Progenitor cell of endocrine pancreas (in vitro differentiated cells): ENCODE measurements around the gene SNRPD2. TPM values are rescaled to one million over a fixed set of nuclear protein-coding genes. Genes with fewer than 3 reads are reported as not detected.

Source experiments
- DNase-seq: peaks from one replicate; pipeline ENCODE4 v3.0.0; 2021; ENCODE audit warnings: low spot score; ENCODE audit not compliant: unreplicated experiment
- H3K27ac Mint-ChIP-seq: 2 replicates; pipeline ENCODE4 v1.8.0; 2021; ENCODE audit warnings: mild to moderate bottlenecking, moderate library complexity, mixed read lengths
- H3K27me3 Mint-ChIP-seq: 2 replicates; pipeline ENCODE4 v1.8.0; 2021; ENCODE audit warnings: mixed read lengths
- H3K36me3 Mint-ChIP-seq: 2 replicates; pipeline ENCODE4 v1.8.0; 2022; ENCODE audit warnings: mixed read lengths; ENCODE audit not compliant: insufficient read depth
- H3K4me1 Mint-ChIP-seq: 2 replicates; pipeline ENCODE4 v1.8.0; 2021; ENCODE audit warnings: low read depth, mixed read lengths
- H3K4me3 Mint-ChIP-seq: 2 replicates; pipeline ENCODE4 v1.8.0; 2021; ENCODE audit warnings: low read depth, mild to moderate bottlenecking, moderate library complexity, mixed read lengths
- H3K9me3 Mint-ChIP-seq: 2 replicates; pipeline ENCODE4 v1.8.0; 2021; ENCODE audit warnings: low read depth, mixed read lengths
- total RNA-seq: library from RNA; stranded (reverse); gene quantifications from 2 replicates; pipeline ENCODE4 v1.2.1, GENCODE V29; 2021
- TF ChIP-seq, protein P1 (sequence below): fragments of 200-600 bp; sonication (generic); IDR thresholded peaks from one replicate; pipeline ENCODE4 v1.5.0; 2021; ENCODE audit warnings: antibody characterized with exemption, mild to moderate bottlenecking; ENCODE audit not compliant: unreplicated experiment

SNRPD2 gene
- total RNA-seq, 1 donor from 2014 or later: 401 TPM

GRCh38 chr19:45659096-45659729 lies 32.5 kb downstream of the SNRPD2 start:
- DNase-seq: no peak
- Mint-ChIP-seq H3K9me3 (no peaks in the 10 kb centered on the region), H3K4me3 (no peak overlapping the region)

GRCh38 chr19:45657520-45658167 lies 34.1 kb downstream of the SNRPD2 start:
- peak; percentile 37 for DNase-seq
- H3K27ac Mint-ChIP-seq: peak overlapping the region; percentile 93

More at GRCh38 chr19:45659096-45659729, 32.5 kb downstream of the SNRPD2 start:
- H3K27me3 Mint-ChIP-seq: no peaks in the 10 kb centered on the region
- TF ChIP-seq, protein P1, sequence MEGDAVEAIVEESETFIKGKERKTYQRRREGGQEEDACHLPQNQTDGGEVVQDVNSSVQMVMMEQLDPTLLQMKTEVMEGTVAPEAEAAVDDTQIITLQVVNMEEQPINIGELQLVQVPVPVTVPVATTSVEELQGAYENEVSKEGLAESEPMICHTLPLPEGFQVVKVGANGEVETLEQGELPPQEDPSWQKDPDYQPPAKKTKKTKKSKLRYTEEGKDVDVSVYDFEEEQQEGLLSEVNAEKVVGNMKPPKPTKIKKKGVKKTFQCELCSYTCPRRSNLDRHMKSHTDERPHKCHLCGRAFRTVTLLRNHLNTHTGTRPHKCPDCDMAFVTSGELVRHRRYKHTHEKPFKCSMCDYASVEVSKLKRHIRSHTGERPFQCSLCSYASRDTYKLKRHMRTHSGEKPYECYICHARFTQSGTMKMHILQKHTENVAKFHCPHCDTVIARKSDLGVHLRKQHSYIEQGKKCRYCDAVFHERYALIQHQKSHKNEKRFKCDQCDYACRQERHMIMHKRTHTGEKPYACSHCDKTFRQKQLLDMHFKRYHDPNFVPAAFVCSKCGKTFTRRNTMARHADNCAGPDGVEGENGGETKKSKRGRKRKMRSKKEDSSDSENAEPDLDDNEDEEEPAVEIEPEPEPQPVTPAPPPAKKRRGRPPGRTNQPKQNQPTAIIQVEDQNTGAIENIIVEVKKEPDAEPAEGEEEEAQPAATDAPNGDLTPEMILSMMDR: no peak
- H3K4me1 Mint-ChIP-seq: peaks cover 11% of the 10 kb centered on the region
- H3K36me3 Mint-ChIP-seq: no peaks in the 10 kb centered on the region
- H3K27ac Mint-ChIP-seq: peak overlapping the region; percentile 62

GRCh38 chr19:45655073-45655472 lies 36.7 kb downstream of the SNRPD2 start:
- H3K4me3 Mint-ChIP-seq: no peak overlapping the region
- DNase-seq: no peak

More at GRCh38 chr19:45657520-45658167, 34.1 kb downstream of the SNRPD2 start:
- no peaks in the 10 kb centered on the region for H3K36me3 Mint-ChIP-seq
- peak overlapping the region; percentile 26 for H3K4me3 Mint-ChIP-seq
- TF ChIP-seq, protein P1: no peak
- H3K27me3 Mint-ChIP-seq: no peaks in the 10 kb centered on the region
- H3K9me3 Mint-ChIP-seq: no peaks in the 10 kb centered on the region
- H3K4me1 Mint-ChIP-seq: peaks cover 11% of the 10 kb centered on the region

DNA sequence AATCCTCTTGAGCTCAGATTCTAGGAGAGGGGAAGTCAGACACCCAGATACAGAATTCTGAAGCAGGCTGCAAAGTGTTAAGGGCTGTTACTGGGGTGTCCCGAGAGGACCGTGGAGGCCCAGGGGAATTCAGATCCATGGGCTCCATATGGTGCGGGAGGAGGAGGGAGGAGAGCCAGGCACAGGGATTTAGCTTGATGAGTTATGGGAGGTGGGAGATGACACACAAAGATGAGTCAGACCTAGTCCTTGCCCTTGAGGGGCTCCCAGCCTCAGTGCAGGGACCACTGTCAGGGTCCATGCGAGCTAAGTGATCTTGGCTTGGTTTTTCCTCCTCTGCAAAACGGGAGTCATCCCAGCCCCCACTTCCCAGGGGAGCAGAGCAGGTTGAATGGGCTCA lies 38.1 kb downstream of the SNRPD2 start:
- Mint-ChIP-seq H3K36me3 (no peaks in the 10 kb centered on the region), H3K4me1 (peaks cover 3% of the 10 kb centered on the region), H3K27ac (no peak overlapping the region), H3K27me3 (no peaks in the 10 kb centered on the region), H3K9me3 (no peaks in the 10 kb centered on the region), H3K4me3 (no peak overlapping the region)
- DNase-seq: no peak
- TF ChIP-seq, protein P1: no peak

More at GRCh38 chr19:45655073-45655472, 36.7 kb downstream of the SNRPD2 start:
- TF ChIP-seq, protein P1: no peak
- Mint-ChIP-seq H3K9me3 (no peaks in the 10 kb centered on the region), H3K27me3 (no peaks in the 10 kb centered on the region), H3K4me1 (peaks cover 11% of the 10 kb centered on the region), H3K36me3 (no peaks in the 10 kb centered on the region), H3K27ac (no peak overlapping the region)

DNA sequence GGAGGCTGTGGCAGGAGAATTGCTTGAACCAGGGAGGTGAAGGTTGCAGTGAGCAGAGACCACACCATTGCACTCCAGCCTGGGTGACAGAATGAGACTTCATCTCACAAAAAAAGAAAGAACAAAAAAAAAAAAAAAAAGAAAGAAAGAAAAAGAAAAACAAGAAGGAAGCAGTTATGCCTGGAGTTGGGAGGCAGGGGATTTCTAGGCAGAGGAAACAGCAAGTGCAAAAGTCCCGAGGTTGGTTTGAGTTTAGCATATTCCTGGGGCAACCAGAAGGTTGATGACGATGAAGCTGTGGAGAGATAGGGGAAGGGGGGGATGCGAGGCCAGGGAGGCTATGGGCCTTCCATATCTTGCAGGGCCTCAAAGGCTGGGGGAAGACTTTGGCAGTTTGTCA lies 41.0 kb downstream of the SNRPD2 start:
- no peak overlapping the region for H3K27ac Mint-ChIP-seq
- H3K9me3 Mint-ChIP-seq: no peaks in the 10 kb centered on the region
- no peak overlapping the region for H3K4me3 Mint-ChIP-seq
- no peaks in the 10 kb centered on the region for H3K27me3 Mint-ChIP-seq
- peaks cover 2% of the 10 kb centered on the region for H3K4me1 Mint-ChIP-seq
- TF ChIP-seq, protein P1: no peak
- DNase-seq: no peak
- no peaks in the 10 kb centered on the region for H3K36me3 Mint-ChIP-seq
